GM18502 (cell line): Measurements from ENCODE around the gene SMARCA5.
A peak's percentile ranks its signal among the peaks of the same experiment; 100 is the strongest.
"Not testable (repeated sequence)": the region's sequence is repeated elsewhere in the genome, so short reads cannot be mapped to it uniquely, and the experiment has no call there.

Source experiments
- ATAC-seq: cut with Tn5 transposase; IDR thresholded peaks from one replicate; pipeline ENCODE4 v1.9.1; 2021; ENCODE audit warnings: mild to moderate bottlenecking; ENCODE audit not compliant: unreplicated experiment, poor library complexity

Gene SMARCA5

GRCh38 chr4:143513314-143514168, at the start of gene SMARCA5:
Gene SMARCA5, plus strand, starts transcription at chr4:143513702. Its CDS starts 223 bp downstream, at chr4:143513925.
- peak; percentile 88 for ATAC-seq

- ATAC-seq = peak; percentile 91
These were observed 40.0 kb upstream of the SMARCA5 start for GRCh38 chr4:143473334-143474126.

GRCh38 chr4:143477487-143477886, 36.0 kb upstream of the SMARCA5 start:
- no peak for ATAC-seq

GRCh38 chr4:143481361-143481760, 32.1 kb upstream of the SMARCA5 start:
- no peak for ATAC-seq

GRCh38 chr4:143482840-143483239, 30.7 kb upstream of the SMARCA5 start:
- ATAC-seq = no peak

GRCh38 chr4:143486314-143486713, 27.2 kb upstream of the SMARCA5 start:
- ATAC-seq = no peak

- ATAC-seq = no peak
These were observed 24.8 kb upstream of the SMARCA5 start for GRCh38 chr4:143488687-143489086.

- ATAC-seq = no peak
These were observed 24.4 kb upstream of the SMARCA5 start for GRCh38 chr4:143489106-143489505.

- ATAC-seq = no peak
These were observed 15.5 kb upstream of the SMARCA5 start for GRCh38 chr4:143498021-143498420.

- no peak for ATAC-seq
These were observed 11.3 kb upstream of the SMARCA5 start for GRCh38 chr4:143502231-143502630.

GRCh38 chr4:143506031-143506430, 7.5 kb upstream of the SMARCA5 start:
- ATAC-seq = no peak

GRCh38 chr4:143511906-143512305, 1.6 kb upstream of the SMARCA5 start:
- ATAC-seq = no peak

- ATAC-seq = peak; percentile 53
These were observed 556 bp upstream of the SMARCA5 start for GRCh38 chr4:143512978-143513313.

GRCh38 chr4:143514169-143514495, 630 bp downstream of the SMARCA5 start:
- no peak for ATAC-seq

- ATAC-seq = peak; percentile 13
These were observed 995 bp downstream of the SMARCA5 start for GRCh38 chr4:143514497-143514896.

GRCh38 chr4:143514901-143515300, 1.4 kb downstream of the SMARCA5 start:
- ATAC-seq = no peak

- no peak for ATAC-seq
These were observed 2.4 kb downstream of the SMARCA5 start for GRCh38 chr4:143515905-143516304.

- ATAC-seq = no peak
These were observed 4.3 kb downstream of the SMARCA5 start for GRCh38 chr4:143517764-143518163.

- ATAC-seq = no peak
These were observed 10.7 kb downstream of the SMARCA5 start for GRCh38 chr4:143524211-143524610.

- not testable (repeated sequence) for ATAC-seq
These were observed 14.5 kb downstream of the SMARCA5 start for GRCh38 chr4:143528046-143528445.

GRCh38 chr4:143531380-143531779, 17.9 kb downstream of the SMARCA5 start:
- peak; percentile 59 for ATAC-seq
